Mesendoderm (in vitro differentiated cells): ENCODE measurements around the gene FGD5.

ENCODE experiments used
- DNase-seq: peaks from one replicate; pipeline ENCODE4 v3.0.0; 2013
- H2AK5ac ChIP-seq: 2 replicates; pipeline ENCODE4 v1.6.1; 2013; ENCODE audit warnings: low read length, inconsistent platforms
- H2BK120ac ChIP-seq: 2 replicates; pipeline ENCODE4 v1.6.1; 2013; ENCODE audit warnings: low read depth, mild to moderate bottlenecking, low read length, moderate library complexity, mixed read lengths
- H2BK15ac ChIP-seq: replicated peaks from 2 replicates; pipeline ENCODE4 v1.6.1; 2013; ENCODE audit warnings: low read depth, mild to moderate bottlenecking, moderate library complexity
- H2BK5ac ChIP-seq: 2 replicates; pipeline ENCODE4 v1.6.1; 2013; ENCODE audit warnings: low read length, inconsistent platforms
- H3K18ac ChIP-seq: 2 replicates; pipeline ENCODE4 v1.6.1; 2013; ENCODE audit warnings: mild to moderate bottlenecking, low read length, mixed read lengths
- H3K23ac ChIP-seq: one replicate; pipeline ENCODE4 v1.6.1; 2013; ENCODE audit warnings: low read length
- H3K27ac ChIP-seq: 2 replicates; pipeline ENCODE4 v1.5.1; 2013; ENCODE audit warnings: low read depth, mild to moderate bottlenecking, inconsistent platforms, low read length, moderate library complexity
- H3K27me3 ChIP-seq: 2 replicates; pipeline ENCODE4 v1.6.1; 2013; ENCODE audit warnings: low read length, control low read depth, mild to moderate bottlenecking, inconsistent platforms; ENCODE audit not compliant: insufficient read depth, poor library complexity
- H3K36me3 ChIP-seq: 2 replicates; pipeline ENCODE4 v1.6.1; 2013; ENCODE audit warnings: low read length, inconsistent platforms; ENCODE audit not compliant: control insufficient read depth, insufficient read depth
- H3K4ac ChIP-seq: one replicate; pipeline ENCODE4 v1.6.1; 2013; ENCODE audit warnings: low read depth, mild to moderate bottlenecking, low read length, moderate library complexity
- H3K4me1 ChIP-seq: 2 replicates; pipeline ENCODE4 v1.6.1; 2013; ENCODE audit warnings: low read depth, low read length, inconsistent platforms; ENCODE audit not compliant: control insufficient read depth
- H3K4me2 ChIP-seq: 2 replicates; pipeline ENCODE4 v1.6.1; 2013; ENCODE audit warnings: low read length
- H3K4me3 ChIP-seq: 2 replicates; pipeline ENCODE4 v1.5.1; 2013; ENCODE audit warnings: mild to moderate bottlenecking, low read length
- H3K56ac ChIP-seq: one replicate; pipeline ENCODE4 v1.6.1; 2013; ENCODE audit warnings: low read length
- H3K79me1 ChIP-seq: 2 replicates; pipeline ENCODE4 v1.6.1; 2013; ENCODE audit warnings: low read length, inconsistent platforms
- H3K79me2 ChIP-seq: 2 replicates; pipeline ENCODE4 v1.6.1; 2013; ENCODE audit warnings: mild to moderate bottlenecking, low read length; ENCODE audit not compliant: control insufficient read depth, insufficient read depth
- H3K9ac ChIP-seq: 2 replicates; pipeline ENCODE4 v1.6.1; 2013; ENCODE audit warnings: low read length, inconsistent platforms
- H4K5ac ChIP-seq: one replicate; pipeline ENCODE4 v1.6.1; 2013; ENCODE audit warnings: low read length
- H4K8ac ChIP-seq: one replicate; pipeline ENCODE4 v1.6.1; 2013; ENCODE audit warnings: low read depth, mild to moderate bottlenecking, control low read depth, low read length, moderate library complexity
- WGBS: extraction: QIAGEN DNeasy Blood & Tissue Kit; methylation state at CpG from one replicate; pipeline ENCODE4 v1.1.7; 2013; ENCODE audit warnings: low lambda C conversion rate, missing lambda C conversion rate; ENCODE audit not compliant: insufficient coverage; ENCODE audit errors: extremely low coverage; 5-methylcytosine and 5-hydroxymethylcytosine counted together

Gene FGD5

GRCh38 chr3:14858105-14858504 lies 39.3 kb downstream of the FGD5 start:
- Histone ChIP-seq H3K27ac (no peak overlapping the region), H2BK5ac (no peak overlapping the region), H3K9ac (no peak overlapping the region), H2BK120ac (no peak overlapping the region), H3K18ac (no peak overlapping the region), H4K8ac (no peak overlapping the region), H3K56ac (no peak overlapping the region), H4K5ac (no peak overlapping the region), H3K79me2 (no peaks in the 10 kb centered on the region), H3K36me3 (no peaks in the 10 kb centered on the region), H2AK5ac (no peak overlapping the region), H3K4me3 (no peak overlapping the region), H3K4me2 (no peak overlapping the region), H3K4me1 (no peaks in the 10 kb centered on the region), H3K4ac (no peak overlapping the region), H3K79me1 (no peaks in the 10 kb centered on the region), H3K23ac (no peak overlapping the region), H3K27me3 (no peaks in the 10 kb centered on the region), H2BK15ac (no peak overlapping the region)
- no peak for DNase-seq
- WGBS: no CpG with 5 or more reads among the region's 1 CpG

DNA sequence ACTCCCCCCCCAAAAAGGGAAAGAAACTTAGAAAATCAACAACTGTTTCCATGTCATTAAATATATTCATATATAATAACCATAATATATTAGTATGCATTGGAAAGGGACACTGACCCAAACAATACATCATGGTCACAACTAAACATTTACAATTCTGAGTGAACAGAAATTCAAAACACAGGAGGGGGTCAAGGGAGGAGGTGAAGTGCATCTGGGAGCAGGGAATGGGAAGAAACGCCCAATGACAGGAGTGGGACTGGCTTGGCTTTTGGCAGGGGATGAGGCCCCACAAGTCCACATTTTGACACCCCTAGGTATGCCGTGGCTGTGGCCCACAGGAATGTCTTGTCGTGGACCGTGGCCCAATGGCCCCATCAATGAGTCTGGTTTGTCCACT lies 41.1 kb downstream of the FGD5 start:
- Histone ChIP-seq H3K27me3 (no peaks in the 10 kb centered on the region), H3K4me1 (no peaks in the 10 kb centered on the region), H3K23ac (no peak overlapping the region), H2BK15ac (no peak overlapping the region), H3K79me2 (no peaks in the 10 kb centered on the region), H3K27ac (no peak overlapping the region), H3K18ac (no peak overlapping the region), H3K4me3 (no peak overlapping the region), H2AK5ac (no peak overlapping the region), H3K56ac (no peak overlapping the region), H2BK5ac (no peak overlapping the region), H3K4me2 (no peak overlapping the region), H3K79me1 (no peaks in the 10 kb centered on the region), H3K36me3 (no peaks in the 10 kb centered on the region), H3K4ac (no peak overlapping the region), H3K9ac (no peak overlapping the region), H4K5ac (no peak overlapping the region), H4K8ac (no peak overlapping the region), H2BK120ac (no peak overlapping the region)
- DNase-seq: no peak
- no CpG with 5 or more reads among the region's 4 CpGs for WGBS

DNA sequence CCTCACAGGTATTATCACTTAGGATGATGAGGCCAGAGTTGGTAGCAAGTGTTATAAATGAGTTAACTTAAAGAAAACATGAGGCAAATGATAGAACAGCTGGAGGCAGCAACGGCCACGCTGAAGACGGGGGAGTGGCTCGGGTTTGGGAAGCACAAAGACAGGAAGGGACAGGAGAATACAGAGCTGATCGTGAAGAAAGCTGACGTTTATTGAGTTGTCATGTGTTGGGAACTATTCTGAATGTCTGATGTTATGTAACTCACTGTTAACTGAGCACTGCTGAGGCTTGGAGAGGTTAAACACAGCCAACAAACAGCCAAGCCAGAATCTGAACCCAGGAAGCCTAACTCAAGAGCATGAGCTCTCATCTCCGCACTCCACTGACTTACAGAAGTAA lies 42.3 kb downstream of the FGD5 start:
- Histone ChIP-seq H3K79me2 (no peaks in the 10 kb centered on the region), H2BK15ac (no peak overlapping the region), H3K4me3 (no peak overlapping the region), H2BK5ac (no peak overlapping the region), H3K27me3 (no peaks in the 10 kb centered on the region), H3K23ac (no peak overlapping the region), H3K56ac (no peak overlapping the region), H3K79me1 (no peaks in the 10 kb centered on the region), H3K36me3 (no peaks in the 10 kb centered on the region), H3K4me1 (no peaks in the 10 kb centered on the region), H4K8ac (no peak overlapping the region), H3K9ac (no peak overlapping the region), H4K5ac (no peak overlapping the region), H3K4me2 (no peak overlapping the region), H3K4ac (no peak overlapping the region), H2AK5ac (no peak overlapping the region), H3K27ac (no peak overlapping the region), H2BK120ac (no peak overlapping the region), H3K18ac (no peak overlapping the region)
- no CpG with 5 or more reads among the region's 7 CpGs for WGBS
- no peak for DNase-seq

- Histone ChIP-seq H3K4me2 (no peak overlapping the region), H3K4ac (no peak overlapping the region), H3K18ac (no peak overlapping the region), H3K4me3 (no peak overlapping the region), H4K5ac (no peak overlapping the region), H3K23ac (no peak overlapping the region), H3K79me1 (no peaks in the 10 kb centered on the region), H2BK5ac (no peak overlapping the region), H3K27me3 (no peaks in the 10 kb centered on the region), H4K8ac (no peak overlapping the region), H3K56ac (no peak overlapping the region), H2BK15ac (no peak overlapping the region), H2AK5ac (no peak overlapping the region), H3K36me3 (no peaks in the 10 kb centered on the region), H3K27ac (no peak overlapping the region), H3K4me1 (no peaks in the 10 kb centered on the region), H3K9ac (no peak overlapping the region), H3K79me2 (no peaks in the 10 kb centered on the region), H2BK120ac (no peak overlapping the region)
- WGBS: no CpG with 5 or more reads among the region's 8 CpGs
- DNase-seq: no peak
Measured at GRCh38 chr3:14861446-14862302, 42.9 kb downstream of the FGD5 start.

DNA sequence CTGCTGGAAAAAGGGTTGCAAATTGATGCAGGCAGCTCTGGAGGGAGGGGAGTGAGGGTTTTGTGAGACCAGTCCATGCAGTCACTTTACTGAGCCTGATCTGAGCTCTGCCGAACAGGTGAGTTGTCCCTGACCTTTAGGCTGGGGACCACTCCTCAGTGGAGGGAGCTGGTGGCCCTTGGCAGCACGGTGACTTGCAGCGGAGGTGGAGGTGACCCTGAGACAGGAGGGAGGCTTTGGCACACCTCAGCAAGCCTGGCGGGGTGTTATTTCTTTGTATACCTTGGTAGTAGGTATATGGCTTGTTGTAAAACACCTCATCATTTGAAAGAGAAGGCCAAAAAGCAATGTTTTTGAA lies 43.5 kb downstream of the FGD5 start:
- H4K8ac ChIP-seq: no peak overlapping the region
- H3K36me3 ChIP-seq: no peaks in the 10 kb centered on the region
- H3K27ac ChIP-seq: no peak overlapping the region
- H3K4me2 ChIP-seq: no peak overlapping the region
- no peak overlapping the region for H2BK15ac ChIP-seq
- no peaks in the 10 kb centered on the region for H3K79me2 ChIP-seq
- H3K18ac ChIP-seq: no peak overlapping the region
- no peak overlapping the region for H3K56ac ChIP-seq
- H3K4ac ChIP-seq: no peak overlapping the region
- no peak overlapping the region for H3K9ac ChIP-seq
- H2AK5ac ChIP-seq: no peak overlapping the region
- no peak overlapping the region for H2BK120ac ChIP-seq
- DNase-seq: no peak
- no peaks in the 10 kb centered on the region for H3K4me1 ChIP-seq
- H3K23ac ChIP-seq: no peak overlapping the region
- H4K5ac ChIP-seq: no peak overlapping the region
- no peaks in the 10 kb centered on the region for H3K79me1 ChIP-seq
- no peak overlapping the region for H2BK5ac ChIP-seq
- WGBS: no CpG with 5 or more reads among the region's 4 CpGs
- H3K4me3 ChIP-seq: no peak overlapping the region
- H3K27me3 ChIP-seq: no peaks in the 10 kb centered on the region
